HG03469 (cell line): Measurements from ENCODE around the gene KRT12.

ENCODE experiments used
- ATAC-seq: cut with Tn5 transposase; IDR thresholded peaks from one replicate; pipeline ENCODE4 v1.9.1; 2021; ENCODE audit warnings: mild to moderate bottlenecking, moderate library complexity, moderate number of reproducible peaks; ENCODE audit not compliant: unreplicated experiment

Gene KRT12

DNA sequence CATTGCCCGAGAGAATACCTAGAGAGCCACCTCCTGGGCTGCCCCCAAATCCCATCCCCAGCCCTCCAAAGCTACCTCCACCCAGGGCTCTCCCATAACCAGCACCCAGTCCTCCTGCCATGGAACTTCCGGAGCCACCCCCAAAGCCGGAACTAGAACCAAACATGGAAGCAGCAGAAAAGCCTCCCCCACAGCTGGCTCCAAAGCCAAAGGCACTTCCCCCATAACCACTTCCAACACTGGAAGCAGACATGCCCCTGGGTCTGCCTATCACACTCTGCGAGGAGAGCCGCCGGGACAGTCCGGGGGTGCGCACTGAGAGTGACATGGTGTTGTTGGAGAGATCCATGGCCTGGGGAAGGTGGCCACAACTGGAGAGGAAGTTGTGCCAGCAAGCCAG is at the start of gene KRT12:
KRT12 (minus strand) TSS at position 386 of the 400 bp plus-strand sequence; CDS start at position 349, 37 bp downstream.
- ATAC-seq: no peak

DNA sequence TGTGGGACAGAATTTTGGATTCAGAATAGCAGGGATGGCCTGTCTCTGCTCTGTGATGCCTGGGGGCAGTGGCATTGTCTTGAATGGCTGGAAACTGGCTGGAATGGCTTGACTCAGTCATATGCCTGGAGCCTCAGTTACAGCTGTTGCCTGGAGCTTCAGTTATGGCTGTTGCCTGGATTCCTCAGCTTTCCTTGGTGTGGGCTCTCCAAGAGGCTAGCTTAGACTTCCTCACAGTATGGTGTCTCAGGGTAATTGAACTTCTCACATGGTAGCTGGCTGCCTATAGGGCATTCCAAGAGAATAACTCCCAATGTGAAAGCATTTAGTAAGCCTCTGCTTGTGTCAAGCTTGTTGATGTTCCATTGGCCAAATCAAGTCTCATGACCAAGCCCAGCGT is 49.3 kb upstream of the KRT12 start:
- ATAC-seq: no peak

DNA sequence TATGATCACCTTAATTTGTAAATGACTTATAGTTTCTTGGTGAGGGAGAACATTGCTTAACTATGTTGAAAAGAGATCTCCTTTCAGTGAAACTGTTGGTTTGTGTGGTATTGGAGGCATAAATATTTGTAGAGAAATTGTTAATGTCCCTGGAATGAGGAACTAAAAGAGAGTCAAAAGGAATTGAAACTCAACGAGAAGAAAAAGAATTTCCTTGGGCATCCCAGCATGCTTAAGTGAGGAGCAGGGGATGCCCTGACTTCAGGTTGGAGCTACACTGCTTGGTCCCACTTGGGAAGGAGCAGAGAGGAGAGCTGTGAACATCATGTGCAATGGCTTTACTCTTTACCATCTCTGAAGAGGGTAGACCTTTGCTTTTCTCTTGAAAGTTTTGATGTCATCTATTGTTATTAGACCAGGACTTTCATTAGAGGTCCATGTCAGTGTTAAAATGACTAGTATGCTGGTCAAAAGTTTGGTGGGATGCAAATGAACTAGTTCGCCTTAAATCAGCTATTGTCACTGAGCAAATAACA is 48.8 kb upstream of the KRT12 start:
- no peak for ATAC-seq

DNA sequence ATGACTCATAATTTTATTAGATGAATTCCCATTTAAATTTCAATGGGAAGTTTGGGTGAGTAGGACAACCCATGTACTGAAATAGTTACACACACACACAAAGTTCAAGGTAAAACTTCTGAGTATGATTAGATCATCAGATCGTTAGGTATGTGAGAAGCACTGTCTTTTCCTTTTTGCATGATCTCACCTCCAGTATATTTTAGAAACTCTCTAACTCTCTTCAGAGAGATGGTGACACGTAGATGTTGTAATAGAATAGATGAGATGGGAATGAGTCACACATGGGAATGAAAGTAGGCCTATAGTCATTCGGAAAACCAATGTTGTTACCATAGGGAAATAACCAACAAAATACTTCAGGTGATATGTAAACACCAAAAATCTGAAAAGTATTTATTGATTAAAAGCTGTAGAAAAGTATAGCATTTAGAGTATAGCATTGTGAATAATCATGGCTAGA is 48.2 kb upstream of the KRT12 start:
- no peak for ATAC-seq

DNA sequence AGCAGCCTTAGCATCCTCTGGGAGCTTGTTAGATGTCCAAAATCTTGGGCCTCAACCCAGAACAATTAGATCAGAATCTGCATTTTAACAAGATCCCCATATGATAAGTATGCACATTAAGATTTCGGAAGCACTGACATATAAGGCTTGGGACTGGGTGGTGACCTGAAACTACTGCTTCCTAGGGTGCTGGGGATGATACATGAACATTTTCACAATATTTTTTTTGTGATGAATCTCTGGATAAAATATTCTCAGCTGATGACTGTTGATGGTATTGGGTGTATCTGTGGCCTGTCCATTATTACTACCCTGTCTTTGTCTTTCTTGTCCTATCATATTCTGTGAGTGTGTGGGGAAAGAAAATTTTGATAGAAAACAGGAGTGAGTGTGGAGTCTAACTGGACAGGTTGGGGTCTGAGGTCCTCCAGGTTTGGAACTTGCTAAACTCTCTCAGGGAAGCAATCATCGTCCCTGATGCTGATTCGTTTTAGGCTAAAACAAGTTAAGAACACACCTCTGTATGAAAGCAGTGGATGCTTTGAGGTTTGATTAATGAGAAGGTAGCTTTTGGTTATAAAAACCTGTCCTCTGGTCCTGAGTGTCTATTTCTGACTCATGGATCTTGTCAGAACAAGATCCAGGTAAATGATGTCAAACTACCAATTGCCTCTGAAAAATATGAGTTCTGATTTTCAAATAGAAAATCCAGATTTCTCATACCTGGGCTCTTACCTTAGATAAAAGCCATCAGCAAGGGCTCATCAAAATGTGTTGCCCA is 47.2 kb upstream of the KRT12 start:
- ATAC-seq: no peak

DNA sequence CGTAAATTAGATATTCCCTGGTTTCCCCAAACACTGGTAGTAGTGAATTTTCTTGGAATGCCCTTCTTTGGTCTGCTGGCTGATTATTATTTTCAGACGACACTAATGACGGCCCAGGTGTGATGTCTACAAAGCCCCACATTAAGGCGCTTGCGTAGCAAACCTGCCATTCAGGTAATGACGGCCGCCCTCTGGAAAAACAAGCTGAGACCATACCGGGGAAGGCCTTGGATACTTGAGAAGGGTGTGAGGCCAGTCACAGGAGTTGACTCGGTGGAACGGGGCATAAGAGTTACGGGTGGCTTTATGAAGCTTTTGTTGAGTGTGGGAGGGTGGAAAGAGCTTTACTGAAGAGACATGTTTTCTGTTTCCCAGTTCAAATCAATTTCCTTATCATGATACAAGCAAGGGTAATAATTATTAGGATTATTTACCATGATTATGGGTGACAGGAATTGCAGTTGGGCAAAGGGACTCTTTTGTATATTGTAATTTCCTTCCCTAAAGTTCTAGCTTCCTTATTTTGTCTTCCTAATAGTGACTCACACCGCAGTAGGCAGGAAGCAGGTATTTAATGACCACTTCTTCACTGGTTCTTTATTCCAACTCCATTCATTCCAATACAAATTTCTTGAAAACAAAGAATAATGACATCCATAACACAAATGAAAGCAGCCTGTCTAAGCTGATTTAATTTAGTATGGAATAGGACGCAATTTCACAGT is 45.6 kb upstream of the KRT12 start:
- ATAC-seq: no peak

DNA sequence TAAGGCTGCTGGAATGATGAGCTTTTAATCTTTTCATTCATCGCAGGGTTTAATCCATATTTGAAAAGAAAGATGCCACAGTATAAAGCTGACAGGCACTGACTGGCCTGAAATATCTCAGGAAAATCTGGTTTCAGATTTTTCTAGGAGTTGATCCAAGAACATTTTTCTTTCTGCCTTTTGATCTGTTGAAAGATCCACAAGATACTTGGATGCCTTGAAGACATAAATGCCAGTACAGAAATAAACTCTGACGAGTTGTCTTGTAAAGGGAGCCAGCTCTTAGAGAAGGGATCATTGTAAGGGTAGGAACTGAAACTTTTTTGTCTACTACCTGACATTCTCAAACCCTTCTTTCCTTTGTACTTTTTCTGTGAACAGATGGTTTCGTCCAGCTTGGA is 43.4 kb upstream of the KRT12 start:
- ATAC-seq: no peak

DNA sequence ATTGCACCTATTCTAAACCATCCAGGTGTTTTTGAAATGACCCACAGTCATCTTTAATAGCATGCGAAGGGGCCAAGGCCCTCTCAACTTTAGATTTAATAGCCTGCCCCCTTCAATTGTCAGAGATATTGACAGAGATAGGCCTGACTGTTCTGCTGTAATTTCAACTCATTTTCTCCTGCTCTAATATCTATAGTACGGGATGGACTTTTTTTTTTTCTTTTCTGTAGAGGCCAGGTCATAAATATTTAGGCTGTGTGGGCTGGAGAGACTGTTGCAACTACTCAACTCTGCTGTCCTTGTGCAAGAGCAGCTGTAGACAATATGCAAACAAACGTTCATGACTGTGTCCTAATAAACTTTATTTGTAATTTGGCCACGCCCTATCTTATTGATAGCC is 42.7 kb upstream of the KRT12 start:
- ATAC-seq: no peak

DNA sequence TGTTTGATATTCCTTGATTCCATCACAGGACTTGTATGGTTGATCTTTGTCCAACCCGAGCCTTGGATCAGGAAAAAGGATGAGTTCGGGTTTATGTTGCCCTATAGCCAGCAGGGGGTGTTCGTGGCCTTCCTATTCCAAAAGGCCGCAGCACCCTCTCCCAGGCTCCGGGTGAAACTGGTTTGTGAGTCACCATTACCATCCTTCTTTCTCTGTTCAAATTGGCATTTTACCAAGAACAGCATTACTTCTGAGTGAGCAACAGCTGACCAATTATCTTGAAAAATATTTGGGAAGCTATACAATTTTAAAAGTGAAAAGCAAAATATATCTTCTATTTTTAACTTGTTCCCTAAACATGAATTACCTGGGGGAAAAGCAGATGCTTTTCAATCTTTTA is 42.3 kb upstream of the KRT12 start:
- no peak for ATAC-seq

DNA sequence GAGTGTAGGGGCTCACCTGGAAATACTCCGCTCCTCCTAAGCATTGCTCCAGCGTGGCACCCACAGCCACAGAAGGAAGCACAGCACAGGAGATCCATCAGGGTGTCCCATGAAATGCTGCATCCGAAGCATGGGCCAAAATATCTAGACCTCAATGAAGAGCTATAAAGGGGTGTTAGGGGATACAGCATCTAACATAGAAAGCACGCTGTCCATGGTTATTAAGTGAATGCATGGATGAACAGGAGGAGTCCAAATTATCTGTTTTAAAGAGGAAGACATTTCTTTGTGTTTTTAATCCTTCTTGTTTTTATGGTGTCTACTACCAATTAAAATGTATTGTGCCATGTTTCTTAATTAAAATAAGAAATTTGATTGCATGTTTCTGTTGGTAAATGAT is 39.6 kb upstream of the KRT12 start:
- no peak for ATAC-seq

DNA sequence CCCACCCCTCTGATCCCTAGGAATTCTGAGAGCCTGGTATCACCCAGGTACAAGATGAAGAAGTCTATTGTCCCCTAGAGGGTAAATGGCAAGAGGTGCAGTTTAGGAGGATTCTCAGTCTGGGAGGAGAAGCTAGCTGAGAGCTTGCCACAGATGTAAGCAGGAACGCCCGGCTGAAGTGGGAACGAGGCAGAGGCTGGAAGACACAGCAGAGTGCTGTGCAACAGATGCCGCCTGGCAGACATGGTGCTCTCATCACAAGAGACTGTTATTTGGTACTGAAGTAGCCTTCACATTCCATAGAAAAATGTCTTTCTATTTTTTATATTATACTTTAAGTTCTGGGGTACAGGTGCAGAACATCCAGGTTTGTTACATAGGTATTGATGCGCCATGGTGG is 38.3 kb upstream of the KRT12 start:
- ATAC-seq: no peak

DNA sequence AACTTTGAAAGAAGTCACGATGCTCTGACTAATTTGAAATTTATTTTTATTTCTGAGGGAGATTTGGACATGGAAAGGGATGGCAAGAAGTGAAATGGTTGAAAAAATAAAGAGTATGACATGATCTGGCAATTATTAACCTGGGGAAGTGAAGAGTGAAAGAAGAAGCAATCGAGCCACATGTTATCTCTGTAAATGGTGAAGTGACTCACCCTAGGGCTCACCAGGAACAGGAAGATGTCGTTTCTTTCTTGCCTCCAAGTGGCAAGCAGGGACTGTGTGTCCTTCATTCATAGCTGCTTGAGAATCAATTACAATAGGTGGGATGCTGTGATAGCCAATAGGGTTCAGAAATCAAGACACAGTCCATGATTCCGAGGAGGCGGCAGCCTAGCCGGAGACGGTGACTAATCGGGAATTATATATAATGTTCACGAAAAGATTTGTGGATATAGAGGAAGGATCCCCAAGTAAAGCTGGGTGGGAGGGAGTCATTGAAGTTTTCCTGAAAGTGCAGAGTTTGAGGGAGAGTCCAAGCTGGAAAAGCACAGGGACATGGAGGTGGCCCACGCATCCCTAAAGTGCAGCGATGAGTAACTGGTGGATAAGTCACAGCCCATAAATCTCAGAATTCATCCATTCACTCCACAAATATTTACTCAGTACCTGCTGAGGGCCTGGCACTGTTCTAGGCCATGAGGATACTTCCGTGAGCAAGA is 36.3 kb upstream of the KRT12 start:
- ATAC-seq: no peak

DNA sequence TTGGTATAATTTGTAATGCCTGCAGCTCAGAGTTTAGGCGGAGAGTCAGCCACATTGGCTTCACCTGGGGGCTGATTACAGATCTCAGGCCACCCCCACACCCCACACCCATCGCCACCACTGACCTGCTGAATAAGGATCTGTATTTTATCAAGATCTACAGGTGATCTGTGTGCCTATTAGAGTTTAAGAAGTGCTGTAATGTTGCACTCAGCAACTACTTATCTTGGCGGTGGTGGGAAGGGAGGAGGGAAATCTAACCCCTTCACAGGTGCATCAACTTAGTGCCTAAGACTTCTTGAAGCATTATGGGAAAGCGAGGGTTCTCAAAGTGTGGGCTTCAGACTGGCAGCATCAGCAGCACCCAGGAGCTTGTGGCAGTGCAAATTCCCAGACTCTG is 35.5 kb upstream of the KRT12 start:
- ATAC-seq: no peak

DNA sequence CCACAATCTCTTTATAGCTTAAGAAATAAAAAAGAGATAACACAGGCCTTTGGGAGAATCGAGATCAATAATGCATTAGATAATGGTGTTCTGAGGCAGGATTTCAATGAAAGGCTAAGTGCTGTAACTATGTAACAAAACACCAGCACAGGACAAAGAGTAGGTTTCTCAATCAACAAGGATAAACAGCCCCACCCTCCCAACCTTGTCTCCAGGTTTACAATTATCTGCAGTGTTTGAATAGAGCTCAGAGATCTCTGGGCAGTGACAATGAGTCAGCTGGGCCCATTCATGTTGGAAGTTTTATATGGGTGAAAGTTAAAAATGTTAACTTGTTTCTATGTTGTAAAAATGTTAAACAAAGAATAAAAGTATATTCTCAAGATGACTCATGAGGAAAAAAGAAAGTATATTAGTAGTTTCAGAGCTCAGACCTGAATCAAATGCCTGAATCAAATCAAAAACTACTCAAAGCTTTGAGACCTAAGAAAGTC is 35.0 kb upstream of the KRT12 start:
- ATAC-seq: no peak

DNA sequence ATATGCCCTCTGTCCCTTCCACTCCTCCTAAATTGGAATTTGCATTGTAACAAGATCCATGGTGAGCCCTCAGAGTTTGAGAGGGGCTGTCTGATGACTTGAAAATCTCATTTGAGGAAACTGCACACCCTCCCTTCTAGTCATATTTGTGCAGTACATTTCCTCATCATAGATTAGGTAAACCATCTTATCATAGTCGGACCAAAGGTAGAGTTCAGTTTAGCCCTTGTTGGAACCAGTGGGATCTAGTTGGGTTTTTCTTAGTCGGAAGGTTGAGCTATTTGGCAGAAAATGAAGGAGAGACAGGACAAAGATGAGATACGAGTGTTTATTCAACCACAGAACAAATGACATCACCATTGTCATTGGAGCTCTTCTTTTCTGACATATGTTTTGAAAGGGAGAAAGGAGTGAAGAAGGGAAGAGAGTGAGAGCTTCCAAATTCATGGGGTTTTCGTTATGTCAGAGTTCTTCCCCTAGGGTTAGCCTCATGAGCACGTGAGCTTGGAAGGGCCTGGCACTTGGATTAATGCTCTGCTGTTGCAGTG is 33.9 kb upstream of the KRT12 start:
- ATAC-seq: no peak

DNA sequence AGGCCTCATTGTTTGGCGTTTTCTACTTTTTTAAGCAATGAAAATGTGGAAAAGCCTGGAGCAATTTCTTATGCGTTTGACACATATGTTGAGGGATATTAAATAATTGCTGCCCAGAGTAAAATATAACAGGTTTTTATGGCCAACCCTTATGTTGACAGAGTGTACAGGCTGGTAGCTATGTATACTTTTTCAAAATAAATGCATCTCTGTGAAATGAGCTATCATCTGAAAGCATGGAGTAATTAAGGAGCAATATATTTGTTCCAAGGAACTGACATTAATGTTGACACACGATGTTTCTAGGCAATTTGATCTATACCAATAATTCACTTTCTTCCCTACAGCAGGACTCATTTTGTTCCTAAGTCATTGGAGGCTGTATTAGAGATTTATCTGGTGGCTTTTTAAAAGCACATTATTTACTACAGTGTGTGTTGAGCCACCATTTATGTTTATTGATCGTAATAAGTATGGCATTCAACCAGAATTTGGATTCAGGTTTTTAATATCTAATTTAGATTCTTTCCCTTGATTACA is 30.0 kb upstream of the KRT12 start:
- ATAC-seq: no peak

DNA sequence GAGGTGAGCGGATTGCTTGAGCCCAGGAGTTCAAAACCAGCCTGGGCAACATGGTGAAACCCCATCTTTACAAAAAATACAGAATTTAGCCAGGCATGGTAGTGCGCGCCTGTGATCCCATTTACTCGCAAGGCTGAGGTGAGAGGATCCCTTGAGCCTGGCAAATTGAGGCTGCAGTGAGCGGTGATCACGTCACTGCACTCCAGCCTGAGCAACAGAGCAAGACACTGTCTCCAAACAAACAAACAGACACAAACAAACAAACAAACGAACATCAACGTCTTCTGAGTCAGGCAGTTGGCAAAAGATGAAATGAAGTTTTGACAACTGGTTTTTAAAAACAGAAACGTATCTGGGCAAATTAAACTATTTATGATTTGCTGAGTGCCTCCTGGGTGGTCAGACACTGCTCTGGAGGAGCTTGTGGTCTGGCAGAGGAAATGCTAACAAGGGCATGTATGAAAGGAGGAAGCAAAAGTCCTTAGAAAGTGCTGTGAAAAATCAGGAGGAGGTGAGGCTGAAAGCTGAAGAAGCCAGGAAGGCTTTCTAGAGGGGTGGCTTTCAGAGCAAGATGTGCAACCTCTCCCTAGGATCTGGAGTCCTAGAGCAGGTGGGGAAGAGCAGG is 28.2 kb upstream of the KRT12 start:
- ATAC-seq: no peak

DNA sequence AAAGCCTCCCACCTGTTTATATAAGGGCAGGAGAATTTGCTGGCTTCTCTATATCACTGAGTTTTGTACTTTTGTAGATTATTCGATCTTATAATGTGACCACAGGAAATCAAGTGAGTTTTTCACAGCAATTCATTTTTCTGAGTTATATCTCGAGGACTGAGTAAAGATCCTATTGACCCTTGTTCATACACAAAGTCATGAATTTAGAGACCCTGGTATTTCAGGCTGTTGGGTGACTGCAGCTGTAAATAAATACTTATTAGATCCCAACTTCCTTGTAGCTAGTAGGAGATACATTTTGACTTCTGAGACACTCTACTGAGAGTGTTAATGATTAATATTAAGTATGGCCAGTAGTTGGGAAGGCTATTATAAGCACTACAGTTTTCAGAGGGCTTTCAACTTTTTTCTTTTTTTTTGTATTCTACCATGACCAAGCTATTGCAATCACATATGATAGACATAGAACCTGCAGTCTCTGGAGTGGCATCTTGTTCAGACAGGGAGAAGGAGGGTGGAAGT is 21.2 kb upstream of the KRT12 start:
- ATAC-seq: no peak

DNA sequence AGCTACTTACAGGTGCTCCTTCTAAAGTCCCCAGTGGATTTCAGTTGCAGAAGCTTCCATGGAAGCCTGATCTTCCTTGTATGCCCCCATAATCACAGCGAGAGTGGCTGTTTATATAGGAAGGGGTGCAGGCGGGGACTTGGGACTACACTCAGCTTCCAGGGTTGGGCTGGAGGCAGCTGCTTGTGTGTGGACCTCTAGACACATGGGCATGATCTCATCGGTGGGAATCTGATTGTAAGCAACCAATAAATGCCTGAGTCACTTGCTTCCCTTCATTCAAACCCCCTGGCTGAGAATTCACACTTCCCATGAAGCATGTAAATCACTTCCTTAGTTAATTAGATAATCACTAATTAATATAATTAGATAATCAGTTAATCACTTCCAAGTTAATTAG is 19.1 kb upstream of the KRT12 start:
- no peak for ATAC-seq
